Neural crest cell (in vitro differentiated cells): ENCODE data around the gene RAB17. TPM values are rescaled to one million over a fixed set of nuclear protein-coding genes. Genes with fewer than 3 reads are reported as not detected.

Experiments
- DNase-seq: peaks from one replicate; pipeline ENCODE4 v3.0.0; 2021; ENCODE audit warnings: low read depth, mixed read lengths, low spot score
- H3K27ac Mint-ChIP-seq: one replicate; pipeline ENCODE4 v1.8.0; 2021; ENCODE audit warnings: mild to moderate bottlenecking, mixed read lengths; ENCODE audit not compliant: unreplicated experiment
- H3K27me3 Mint-ChIP-seq: 2 replicates; pipeline ENCODE4 v1.8.0; 2021; ENCODE audit warnings: low read depth, mild to moderate bottlenecking, mixed read lengths
- H3K36me3 Mint-ChIP-seq: 2 replicates; pipeline ENCODE4 v1.8.0; 2021; ENCODE audit warnings: low read depth, mild to moderate bottlenecking, mixed read lengths
- H3K4me1 Mint-ChIP-seq: 2 replicates; pipeline ENCODE4 v1.8.0; 2021; ENCODE audit warnings: mixed read lengths
- H3K4me3 Mint-ChIP-seq: one replicate; pipeline ENCODE4 v1.8.0; 2021; ENCODE audit warnings: mild to moderate bottlenecking, mixed read lengths
- H3K9me3 Mint-ChIP-seq: 2 replicates; pipeline ENCODE4 v1.8.0; 2021; ENCODE audit warnings: mixed read lengths
- total RNA-seq: library from RNA; stranded (reverse); gene quantifications from 2 replicates; pipeline ENCODE4 v1.2.1, GENCODE V29; 2021
- TF ChIP-seq, protein P1 (sequence below): fragments of 200-600 bp; sonication (generic); conservative IDR thresholded peaks from 2 replicates; pipeline ENCODE4 v1.5.0; 2021; ENCODE audit warnings: antibody characterized with exemption, mild to moderate bottlenecking

Gene RAB17
- total RNA-seq, 1 donor from 2014 or later: not detected

DNA sequence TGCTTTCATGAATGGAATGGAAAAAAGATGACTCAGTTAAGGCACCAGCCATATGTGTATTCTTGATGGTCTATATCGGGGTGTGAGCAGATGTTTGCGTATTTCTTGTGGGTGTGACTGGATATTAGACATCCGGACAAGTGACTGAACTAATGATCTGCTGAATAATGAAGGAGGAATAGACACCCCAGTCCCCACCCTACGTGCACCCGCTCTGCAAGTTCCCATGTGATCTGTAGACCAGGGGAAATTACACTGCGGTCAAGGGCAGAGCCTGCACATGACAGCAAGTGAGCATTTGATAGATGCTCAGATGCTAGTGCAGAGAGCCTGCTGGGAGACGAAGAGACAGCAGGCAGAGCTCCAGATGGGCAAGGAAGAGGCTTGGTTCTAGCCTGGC is 36.6 kb downstream of the RAB17 start:
- no peak for DNase-seq
- Mint-ChIP-seq H3K9me3 (peaks cover 3% of the 10 kb centered on the region), H3K27me3 (peaks cover 12% of the 10 kb centered on the region), H3K4me3 (no peak overlapping the region), H3K4me1 (peaks cover 7% of the 10 kb centered on the region), H3K27ac (no peak overlapping the region), H3K36me3 (no peaks in the 10 kb centered on the region)
- TF ChIP-seq, protein P1, sequence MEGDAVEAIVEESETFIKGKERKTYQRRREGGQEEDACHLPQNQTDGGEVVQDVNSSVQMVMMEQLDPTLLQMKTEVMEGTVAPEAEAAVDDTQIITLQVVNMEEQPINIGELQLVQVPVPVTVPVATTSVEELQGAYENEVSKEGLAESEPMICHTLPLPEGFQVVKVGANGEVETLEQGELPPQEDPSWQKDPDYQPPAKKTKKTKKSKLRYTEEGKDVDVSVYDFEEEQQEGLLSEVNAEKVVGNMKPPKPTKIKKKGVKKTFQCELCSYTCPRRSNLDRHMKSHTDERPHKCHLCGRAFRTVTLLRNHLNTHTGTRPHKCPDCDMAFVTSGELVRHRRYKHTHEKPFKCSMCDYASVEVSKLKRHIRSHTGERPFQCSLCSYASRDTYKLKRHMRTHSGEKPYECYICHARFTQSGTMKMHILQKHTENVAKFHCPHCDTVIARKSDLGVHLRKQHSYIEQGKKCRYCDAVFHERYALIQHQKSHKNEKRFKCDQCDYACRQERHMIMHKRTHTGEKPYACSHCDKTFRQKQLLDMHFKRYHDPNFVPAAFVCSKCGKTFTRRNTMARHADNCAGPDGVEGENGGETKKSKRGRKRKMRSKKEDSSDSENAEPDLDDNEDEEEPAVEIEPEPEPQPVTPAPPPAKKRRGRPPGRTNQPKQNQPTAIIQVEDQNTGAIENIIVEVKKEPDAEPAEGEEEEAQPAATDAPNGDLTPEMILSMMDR: no peak

DNA sequence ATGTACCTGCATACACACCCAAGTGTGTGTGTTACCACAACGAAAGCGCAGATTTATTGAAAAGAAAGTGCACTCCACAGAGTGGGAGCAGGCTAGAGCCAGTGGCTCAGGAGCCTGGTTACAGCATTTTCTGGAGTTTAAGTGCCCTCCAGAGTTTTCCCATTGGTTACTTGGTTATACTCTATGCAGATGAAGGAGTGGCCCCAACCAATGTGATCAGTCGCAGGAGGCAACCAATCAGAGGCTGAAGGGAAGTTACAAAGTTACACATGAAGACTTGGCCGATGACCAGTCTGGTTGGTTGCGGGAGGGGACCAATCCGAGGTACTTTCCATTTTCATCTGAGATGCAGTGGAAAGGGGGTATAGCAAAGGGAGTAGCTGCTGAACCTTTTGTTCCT is 37.6 kb downstream of the RAB17 start:
- Mint-ChIP-seq H3K27ac (no peak overlapping the region), H3K9me3 (peaks cover 3% of the 10 kb centered on the region), H3K4me3 (no peak overlapping the region), H3K4me1 (peaks cover 7% of the 10 kb centered on the region), H3K36me3 (no peaks in the 10 kb centered on the region), H3K27me3 (peaks cover 10% of the 10 kb centered on the region)
- TF ChIP-seq, protein P1: no peak
- no peak for DNase-seq

DNA sequence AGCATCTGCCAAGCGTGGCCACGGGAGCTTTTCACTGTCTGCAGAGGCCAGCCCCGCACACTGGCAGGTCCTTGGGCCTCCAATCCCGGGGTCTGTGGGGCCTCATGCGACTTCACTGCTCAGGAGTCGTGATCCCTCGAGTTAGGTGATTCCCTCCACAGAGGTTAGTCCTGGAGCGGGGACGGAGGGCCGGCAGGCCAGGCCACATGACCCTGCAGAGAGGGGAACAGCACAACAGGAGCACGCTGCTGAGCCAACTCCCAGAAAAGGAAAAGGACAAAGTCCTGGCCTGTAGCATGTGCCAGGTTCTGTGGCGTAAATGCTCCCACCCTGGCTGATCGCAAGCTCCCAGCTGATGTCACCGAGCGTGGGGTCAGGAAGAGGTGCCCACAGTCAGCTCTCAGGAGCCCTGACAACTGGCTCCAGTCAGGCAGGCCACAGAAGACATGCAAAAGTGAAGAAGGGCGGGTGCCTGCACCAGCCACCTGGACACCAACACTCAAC is 39.4 kb downstream of the RAB17 start:
- no peaks in the 10 kb centered on the region for H3K36me3 Mint-ChIP-seq
- peaks cover 7% of the 10 kb centered on the region for H3K4me1 Mint-ChIP-seq
- no peak for DNase-seq
- no peak overlapping the region for H3K4me3 Mint-ChIP-seq
- H3K27me3 Mint-ChIP-seq: peaks cover 6% of the 10 kb centered on the region
- no peak overlapping the region for H3K27ac Mint-ChIP-seq
- H3K9me3 Mint-ChIP-seq: peaks cover 2% of the 10 kb centered on the region
- TF ChIP-seq, protein P1: no peak

DNA sequence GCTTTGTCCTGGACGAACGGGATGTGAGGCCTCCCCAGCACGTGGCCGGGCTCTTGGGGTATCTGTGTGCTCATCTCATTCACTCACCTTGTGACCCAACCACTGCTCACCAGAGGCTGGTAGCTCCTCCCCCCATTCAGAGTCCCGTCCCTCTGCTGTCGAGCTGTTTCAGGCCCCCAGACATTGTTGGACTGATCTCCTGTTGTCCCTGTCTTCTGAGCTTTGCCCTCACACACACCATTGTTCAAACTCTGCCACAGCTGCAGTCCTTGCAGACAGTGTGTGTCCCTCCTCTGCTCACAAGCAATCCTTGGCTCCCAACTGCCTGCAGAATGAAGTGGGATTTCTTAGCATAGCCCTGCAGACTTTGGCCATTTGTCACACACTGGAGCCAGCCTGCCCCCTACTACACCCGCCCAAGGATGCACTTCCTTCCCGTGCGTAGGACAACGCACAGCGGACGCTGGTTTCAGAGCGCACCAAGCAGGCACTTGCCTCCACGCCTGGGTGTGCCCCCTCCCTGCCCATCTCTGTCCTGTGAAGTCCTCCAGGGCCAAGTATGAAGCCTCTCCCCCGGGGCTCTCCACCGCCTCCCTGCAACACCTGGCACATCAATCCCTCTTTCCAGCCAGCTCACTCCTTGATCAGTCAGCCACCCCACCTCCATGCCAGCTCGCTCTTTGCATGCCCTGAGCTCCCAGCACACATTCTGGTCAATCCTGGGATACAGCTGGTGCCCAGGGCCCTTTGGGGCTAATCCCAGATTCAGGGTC is 40.7 kb downstream of the RAB17 start:
- Mint-ChIP-seq H3K36me3 (no peaks in the 10 kb centered on the region), H3K27ac (no peak overlapping the region), H3K9me3 (no peaks in the 10 kb centered on the region)

DNA sequence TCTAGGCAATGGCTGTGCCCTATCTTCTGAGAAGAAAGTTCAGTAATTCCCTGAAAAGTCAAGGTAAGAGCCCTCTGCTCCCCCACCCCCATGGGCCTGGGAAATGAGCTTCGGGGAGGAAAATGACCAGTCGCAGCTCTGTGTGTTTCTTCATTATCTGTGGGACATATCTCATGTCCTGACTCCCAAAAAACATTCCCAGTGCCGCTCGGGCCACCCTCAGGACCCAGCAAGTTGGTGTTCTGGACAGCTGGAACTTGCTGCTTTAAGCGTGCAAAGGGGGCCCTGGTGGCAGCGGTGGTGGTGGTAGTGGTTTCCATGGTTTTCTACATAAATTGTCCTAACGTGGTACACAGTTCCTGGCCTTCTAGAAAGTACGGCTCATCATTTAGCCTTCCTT is 41.3 kb downstream of the RAB17 start:
- no peak overlapping the region for H3K4me3 Mint-ChIP-seq
- TF ChIP-seq, protein P1: no peak
- H3K9me3 Mint-ChIP-seq: no peaks in the 10 kb centered on the region
- peaks cover 7% of the 10 kb centered on the region for H3K4me1 Mint-ChIP-seq
- no peak for DNase-seq
- H3K27ac Mint-ChIP-seq: no peak overlapping the region
- no peaks in the 10 kb centered on the region for H3K36me3 Mint-ChIP-seq
- peaks cover 6% of the 10 kb centered on the region for H3K27me3 Mint-ChIP-seq

More for the DNA sequence above, 40.7 kb downstream of the RAB17 start:
- no peak for DNase-seq
- peaks cover 7% of the 10 kb centered on the region for H3K4me1 Mint-ChIP-seq
- no peak overlapping the region for H3K4me3 Mint-ChIP-seq
- TF ChIP-seq, protein P1: no peak
- H3K27me3 Mint-ChIP-seq: peaks cover 6% of the 10 kb centered on the region
